Stimulated activated CD8-positive, alpha-beta memory T cell treated with anti-CD3 and anti-CD28 coated beads, Interleukin-12 subunit alpha, Interleukin-12 subunit beta, amount 100 ng/mL, for 1 hour (primary cell): Measurements from ENCODE around the gene TRIM36.
A peak's percentile ranks its signal among the peaks of the same experiment; 100 is the strongest.

Experiments
- DNase-seq: peaks from one replicate; pipeline ENCODE4 v3.0.0-alpha.2; 2020; ENCODE audit warnings: low read depth

TRIM36 gene

GRCh38 chr5:115169487-115170133 lies at the start of gene TRIM36:
TSS of gene TRIM36 (minus strand) at chr5:115169908. CDS start at chr5:115169634, 274 bp downstream.
- peak; percentile 77 for DNase-seq

GRCh38 chr5:115214541-115214940 lies 44.8 kb upstream of the TRIM36 start:
- DNase-seq, result no peak

- no peak for DNase-seq
These were observed 39.6 kb upstream of the TRIM36 start for GRCh38 chr5:115209279-115209678.

- DNase-seq, result no peak
These were observed 33.2 kb upstream of the TRIM36 start for GRCh38 chr5:115202952-115203351.

GRCh38 chr5:115196161-115196560 lies 26.5 kb upstream of the TRIM36 start:
- DNase-seq, result no peak

GRCh38 chr5:115194676-115195075 lies 25.0 kb upstream of the TRIM36 start:
- no peak for DNase-seq

GRCh38 chr5:115193295-115193694 lies 23.6 kb upstream of the TRIM36 start:
- DNase-seq, result no peak

GRCh38 chr5:115192098-115192497 lies 22.4 kb upstream of the TRIM36 start:
- DNase-seq, result no peak

GRCh38 chr5:115191474-115192031 lies 21.8 kb upstream of the TRIM36 start:
- DNase-seq, result no peak

GRCh38 chr5:115190388-115190787 lies 20.7 kb upstream of the TRIM36 start:
- no peak for DNase-seq

- DNase-seq, result no peak
These were observed 20.2 kb upstream of the TRIM36 start for GRCh38 chr5:115189866-115190265.

GRCh38 chr5:115186794-115187193 lies 17.1 kb upstream of the TRIM36 start:
- DNase-seq, result no peak

GRCh38 chr5:115184770-115185169 lies 15.1 kb upstream of the TRIM36 start:
- DNase-seq, result no peak

- no peak for DNase-seq
These were observed 12.0 kb upstream of the TRIM36 start for GRCh38 chr5:115181757-115182156.

- no peak for DNase-seq
These were observed 10.5 kb upstream of the TRIM36 start for GRCh38 chr5:115180165-115180709.

- DNase-seq, result no peak
These were observed 9.9 kb upstream of the TRIM36 start for GRCh38 chr5:115179394-115180164.

- no peak for DNase-seq
These were observed 9.3 kb upstream of the TRIM36 start for GRCh38 chr5:115179030-115179393.

GRCh38 chr5:115170929-115171510 lies 1.3 kb upstream of the TRIM36 start:
- no peak for DNase-seq

- no peak for DNase-seq
These were observed 623 bp upstream of the TRIM36 start for GRCh38 chr5:115170134-115170928.

- no peak for DNase-seq
These were observed 750 bp downstream of the TRIM36 start for GRCh38 chr5:115168829-115169486.

- no peak for DNase-seq
These were observed 2.8 kb downstream of the TRIM36 start for GRCh38 chr5:115166744-115167393.
